DMS114 treated with DMSO at 0.1 percent for 48 hours (cell line): Measurements from ENCODE around the gene CNGB1.
"Not testable (repeated sequence)": the region's sequence is repeated elsewhere in the genome, so short reads cannot be mapped to it uniquely, and the experiment has no call there.

ENCODE experiments used
- DNase-seq: peaks from one replicate; lab custom pipeline; 2025; ENCODE audit not compliant: unreplicated experiment; lab: John Stamatoyannopoulos, UW

The CNGB1 gene

GRCh38 chr16:57868913-57869520 lies 101.9 kb downstream of the CNGB1 start:
- DNase-seq, result no peak

DNA sequence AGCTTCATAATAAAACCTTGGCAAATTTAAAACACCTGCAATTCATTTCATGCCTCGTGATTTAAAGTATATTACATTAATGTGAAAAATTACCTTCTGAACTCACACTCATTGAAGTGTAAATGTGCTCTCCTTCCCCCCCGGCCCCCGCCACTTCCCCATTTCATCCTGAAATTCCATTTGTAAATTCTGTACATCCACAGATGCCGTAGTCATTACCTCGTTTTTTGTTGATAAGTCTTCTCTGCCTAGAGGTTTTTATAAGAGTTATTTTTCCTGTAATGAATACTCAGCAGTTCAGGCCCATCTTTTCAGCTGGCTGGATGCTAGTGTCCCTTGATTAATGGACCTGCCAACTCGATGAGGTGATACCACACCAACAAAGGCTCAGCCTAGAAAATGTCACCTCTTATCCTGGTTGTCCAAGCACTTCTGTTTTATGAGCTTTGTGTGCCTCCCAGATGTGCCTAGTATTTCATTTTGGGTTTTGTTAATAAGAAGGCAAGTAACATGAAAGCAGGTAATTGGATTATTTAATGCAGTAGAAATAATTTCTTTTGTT lies 103.8 kb downstream of the CNGB1 start:
- DNase-seq, result no peak

DNA sequence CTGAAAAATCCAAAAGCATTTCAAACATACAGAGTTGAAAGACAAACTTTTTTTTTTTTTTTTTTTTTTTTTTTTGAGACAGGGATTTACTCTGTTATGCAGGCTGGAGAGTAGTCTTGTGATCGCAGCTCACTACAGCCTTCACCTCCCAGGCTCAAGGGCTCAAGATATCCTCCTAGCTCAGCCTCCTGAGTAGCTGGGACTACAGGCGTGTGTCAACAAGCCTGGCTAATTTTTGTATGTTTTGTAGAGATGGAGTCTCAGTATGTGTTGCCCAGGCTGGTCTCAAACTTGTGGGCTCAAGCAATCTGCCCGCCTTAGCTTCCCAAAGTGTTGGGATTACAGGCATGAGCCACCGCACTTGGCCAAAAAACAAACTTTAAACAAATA lies 104.4 kb downstream of the CNGB1 start:
- DNase-seq, result no peak

- no peak for DNase-seq
These were observed 105.0 kb downstream of the CNGB1 start for GRCh38 chr16:57865746-57866528.

- peak; percentile 75 for DNase-seq
These were observed 107.3 kb downstream of the CNGB1 start for GRCh38 chr16:57863434-57864160.

GRCh38 chr16:57862698-57863433 lies 108.1 kb downstream of the CNGB1 start:
- no peak for DNase-seq

GRCh38 chr16:57859331-57859730 lies 111.6 kb downstream of the CNGB1 start:
- DNase-seq, result peak; percentile 51

GRCh38 chr16:57858635-57859034 lies 112.3 kb downstream of the CNGB1 start:
- DNase-seq, result no peak

- not testable (repeated sequence) for DNase-seq
These were observed 112.9 kb downstream of the CNGB1 start for GRCh38 chr16:57857991-57858390.

GRCh38 chr16:57855188-57855587 lies 115.7 kb downstream of the CNGB1 start:
- DNase-seq, result no peak

DNA sequence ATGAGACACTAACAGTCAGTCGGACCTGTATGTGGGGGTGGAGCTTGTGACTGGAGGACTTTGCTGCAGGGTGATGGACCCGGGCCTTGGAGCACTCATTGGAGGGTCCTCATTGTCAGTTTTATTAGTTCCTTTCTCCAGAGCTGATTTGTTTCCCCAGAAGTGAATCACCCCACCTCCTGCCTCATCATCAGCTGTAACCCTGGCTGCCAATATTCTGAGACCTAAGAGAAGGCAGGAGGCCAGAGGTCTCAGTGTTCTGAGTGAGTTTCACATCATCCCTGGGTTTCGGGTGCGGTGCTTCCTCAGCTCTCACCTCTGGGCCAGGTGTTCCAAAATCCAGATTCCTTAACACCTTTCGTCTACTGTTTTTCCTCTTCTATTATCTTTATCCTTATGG lies 118.7 kb downstream of the CNGB1 start:
- DNase-seq, result no peak

DNA sequence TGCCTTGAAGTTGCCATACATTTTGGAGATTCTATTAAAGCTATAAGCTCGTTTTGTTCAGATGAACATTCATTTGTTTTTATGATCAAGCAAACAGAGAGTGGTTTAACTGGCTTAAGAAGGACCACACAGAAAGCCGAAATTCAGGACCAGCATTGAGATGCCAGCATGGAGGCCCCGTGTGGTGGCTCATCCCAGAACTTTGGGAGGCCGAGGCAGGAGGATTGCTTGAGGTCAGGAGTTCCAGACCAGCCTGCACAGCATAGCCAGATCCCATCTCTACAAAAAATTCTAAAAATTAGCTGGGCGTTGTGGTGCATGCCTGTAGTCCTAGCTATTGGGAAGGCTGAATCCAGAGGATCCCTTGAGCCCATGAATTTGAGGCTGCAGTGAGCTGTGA lies 122.7 kb downstream of the CNGB1 start:
- no peak for DNase-seq

DNA sequence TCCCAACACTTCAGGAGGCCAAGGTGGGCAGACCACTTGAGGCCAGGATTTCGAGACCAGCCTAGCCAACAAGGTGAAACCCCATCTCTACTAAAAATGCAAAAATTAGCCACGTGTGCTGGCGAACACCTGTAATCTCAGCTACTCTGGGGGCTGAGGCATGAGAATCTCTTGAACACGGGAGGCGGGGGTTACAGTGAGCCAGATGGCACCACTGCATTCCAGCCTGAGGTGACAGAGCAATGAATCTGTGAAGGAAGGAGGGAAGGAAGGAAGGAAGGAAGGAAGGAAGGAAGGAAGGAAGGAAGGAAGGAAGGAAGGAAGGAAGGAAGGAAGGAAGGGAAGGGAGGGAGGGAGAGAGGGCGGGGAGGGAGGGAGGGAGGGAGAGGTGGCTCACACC lies 124.0 kb downstream of the CNGB1 start:
- not testable (repeated sequence) for DNase-seq

GRCh38 chr16:57846078-57846697 lies 124.7 kb downstream of the CNGB1 start:
- no peak for DNase-seq

- DNase-seq, result no peak
These were observed 125.8 kb downstream of the CNGB1 start for GRCh38 chr16:57845115-57845514.

GRCh38 chr16:57844416-57845030 lies 126.4 kb downstream of the CNGB1 start:
- DNase-seq, result no peak

GRCh38 chr16:57843400-57843799 lies 127.5 kb downstream of the CNGB1 start:
- DNase-seq, result no peak

GRCh38 chr16:57842601-57843000 lies 128.3 kb downstream of the CNGB1 start:
- no peak for DNase-seq

- DNase-seq, result no peak
These were observed 130.1 kb downstream of the CNGB1 start for GRCh38 chr16:57840833-57841232.

DNA sequence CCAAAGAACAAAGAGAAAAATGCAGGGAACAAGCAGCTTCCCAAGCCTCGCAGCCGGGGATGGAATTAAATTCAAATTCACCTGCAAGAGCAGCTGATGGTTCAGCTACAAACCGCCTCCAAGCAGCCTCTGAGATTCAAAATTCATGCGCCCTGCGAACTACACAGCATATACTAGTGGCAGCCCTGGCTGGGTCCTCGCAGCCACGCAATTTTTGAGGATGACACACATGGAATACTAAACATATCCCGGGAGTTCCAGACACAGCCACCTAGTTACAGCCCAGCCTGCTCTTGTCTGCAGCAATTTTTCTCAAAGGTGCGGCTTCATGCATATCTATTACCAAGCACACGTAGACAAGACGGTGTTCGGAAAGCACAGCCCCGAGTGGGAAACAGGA lies 132.8 kb downstream of the CNGB1 start:
- no peak for DNase-seq
